ENCODE measurements around the gene LRRC8E.
A peak's percentile ranks its signal among the peaks of the same experiment; 100 is the strongest.

LRRC8E gene

DNA sequence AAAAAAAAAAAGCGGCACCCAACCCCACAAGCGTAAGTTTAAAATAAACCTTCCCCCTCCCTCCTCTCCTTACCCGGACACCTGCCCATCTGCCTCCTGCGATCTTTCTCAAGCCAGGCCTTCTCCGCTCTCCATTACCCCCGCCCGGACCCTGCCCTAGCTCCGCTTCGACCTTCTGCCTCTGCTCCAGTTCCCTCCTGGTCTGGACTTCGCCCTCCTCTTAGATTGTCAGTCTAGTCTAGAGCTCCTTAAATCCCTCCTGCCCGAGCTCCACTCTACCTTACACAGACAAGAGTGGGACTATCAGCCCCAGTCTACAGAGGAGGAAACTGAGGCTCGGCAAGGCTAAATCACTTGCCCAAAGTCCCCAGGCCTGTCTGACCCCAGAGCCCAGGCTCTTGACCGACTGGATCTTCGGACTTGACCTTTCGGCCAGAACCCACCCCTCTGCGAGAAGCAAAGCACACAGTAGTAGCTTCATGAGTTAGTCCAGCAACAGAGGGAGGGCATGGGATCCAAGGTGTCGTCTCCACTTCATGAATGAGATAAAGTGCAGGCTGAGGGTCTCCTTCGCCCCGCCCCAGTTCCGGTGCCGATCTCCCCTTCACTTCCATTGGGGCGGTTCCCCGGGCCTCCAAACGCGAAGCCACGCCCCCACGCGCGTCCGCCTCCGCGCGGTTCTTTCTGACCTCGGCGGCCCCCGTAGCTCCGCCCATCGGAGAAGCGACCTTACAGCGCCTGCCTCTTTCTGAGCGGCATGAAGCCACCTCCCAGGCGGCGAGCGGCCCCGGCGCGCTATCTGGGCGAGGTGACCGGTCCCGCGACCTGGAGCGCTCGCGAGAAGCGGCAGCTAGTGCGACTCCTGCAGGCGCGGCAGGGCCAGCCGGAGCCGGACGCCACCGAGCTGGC is 31.6 kb downstream of the LRRC8E start, which contains the start of gene SNAPC2:
Gene SNAPC2, plus strand, starts transcription at position 729 of the 909 bp plus-strand sequence. Its CDS starts 29 bp downstream, at position 758.
- H3K9me3 ChIP-seq (ENCODE audit: control insufficient read depth, low read length), result no peaks in the 10 kb centered on the region
- H3K4me1 ChIP-seq (ENCODE audit: control insufficient read depth, insufficient read depth, low read depth, low read length), result peaks cover 46% of the 10 kb centered on the region
- H2AFZ ChIP-seq (ENCODE audit: low read depth, low read length), result peak within 1 kb of the TSS; percentile 96
- peaks cover 18 to 38% of the 10 kb centered on the region in 2 experiments for H3K36me3 ChIP-seq (ENCODE audit: control insufficient read depth in 1 of 2, insufficient read depth in 2 of 2, low read depth in 1 of 2, low read length in 2 of 2)
- peak within 1 kb of the TSS; percentile 77 for H3K4me2 ChIP-seq (ENCODE audit: low read length, poor library complexity, severe bottlenecking)
- peak within 1 kb of the TSS; percentile 48 to 91 for H3K4ac ChIP-seq (ENCODE audit: low read depth in 1 of 2, low read length in 2 of 2)
- peak within 1 kb of the TSS; percentile 30 for H3K27ac ChIP-seq (ENCODE audit: low read length, poor library complexity, severe bottlenecking)
- DNase-seq, result peak; percentile 93
- no peak within 1 kb of the TSS for H2BK120ac ChIP-seq (ENCODE audit: low read depth, low read length)
- H2AK5ac ChIP-seq (ENCODE audit: low read length, severe bottlenecking), result peak within 1 kb of the TSS; percentile 0
- WGBS, result 19% methylated on average over 62 of the region's 62 CpGs
- peak within 1 kb of the TSS; percentile 7 for H4K8ac ChIP-seq (ENCODE audit: low read length)
- H3K79me1 ChIP-seq (replicated peaks; ENCODE audit: low read length, poor library complexity, severe bottlenecking), result peaks cover 9% of the 10 kb centered on the region
- peak within 1 kb of the TSS; percentile 66 for H4K91ac ChIP-seq (ENCODE audit: low read length)
- H3K4me3 ChIP-seq (ENCODE audit: insufficient read depth in 1 of 2, low read depth in 1 of 2, low read length in 2 of 2), result peak within 1 kb of the TSS; percentile 81 to 94
- H3K9ac ChIP-seq (ENCODE audit: low read length), result peak within 1 kb of the TSS; percentile 84
- H3K27me3 ChIP-seq (ENCODE audit: control insufficient read depth in 1 of 2, insufficient read depth in 1 of 2, low read length in 2 of 2), result peaks cover 17 to 26% of the 10 kb centered on the region in 2 experiments
- peak within 1 kb of the TSS; percentile 95 for H2BK15ac ChIP-seq (ENCODE audit: low read depth, poor library complexity, severe bottlenecking)
- no peak within 1 kb of the TSS for H3K23ac ChIP-seq (ENCODE audit: low read length in 2 of 2)
- H2BK5ac ChIP-seq (ENCODE audit: low read depth, low read length, poor library complexity, severe bottlenecking), result peak within 1 kb of the TSS; percentile 54
- peak within 1 kb of the TSS in 1 of 2 experiments; percentile 79 for H3K14ac ChIP-seq (ENCODE audit: low read length in 2 of 2)
- peak within 1 kb of the TSS; percentile 26 to 80 for H3K18ac ChIP-seq (ENCODE audit: low read depth in 1 of 2, low read length in 2 of 2)
- peak within 1 kb of the TSS in 1 of 2 experiments; percentile 0 for H2BK12ac ChIP-seq (ENCODE audit: low read length in 2 of 2)

DNA sequence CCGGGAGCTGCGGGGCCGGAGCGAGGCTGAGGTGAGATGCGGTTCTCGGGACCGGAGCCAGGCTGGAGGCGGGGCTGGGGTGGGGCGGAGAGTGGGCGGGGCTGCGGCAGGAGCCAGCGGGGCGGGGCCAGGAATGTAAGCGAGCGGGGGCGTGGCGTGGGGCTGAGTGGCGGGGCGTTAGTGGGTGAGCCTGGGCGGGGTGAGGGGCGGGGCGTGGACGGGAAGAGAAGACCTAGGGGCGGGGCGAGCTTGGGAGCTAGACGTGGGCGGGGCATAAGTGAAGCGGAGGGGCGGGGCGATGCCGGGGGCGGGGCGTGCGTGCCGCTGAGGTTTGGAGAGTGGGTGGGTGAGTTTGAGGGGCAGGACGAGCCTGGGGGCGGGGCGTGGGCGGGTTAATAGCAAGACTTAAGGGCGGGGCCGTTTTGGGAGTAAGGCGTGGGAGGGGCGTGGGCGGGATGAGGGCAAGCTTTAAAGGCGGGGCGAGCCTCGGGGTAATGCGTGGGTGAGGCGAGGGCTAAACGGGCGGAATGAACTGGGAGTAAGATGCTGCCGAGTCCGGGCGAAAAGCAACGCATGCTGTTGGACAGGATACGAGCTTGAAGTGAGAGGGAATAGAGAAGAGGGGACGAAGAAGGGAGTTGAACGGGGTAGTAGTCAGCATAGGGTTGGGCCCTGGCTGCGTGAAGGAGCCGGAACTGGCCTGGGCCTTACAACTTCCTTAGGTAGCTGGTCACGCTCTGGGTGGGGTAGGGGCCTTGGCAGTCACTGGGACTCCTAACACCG is 32.4 kb downstream of the LRRC8E start:
- no peak overlapping the region for H2BK12ac ChIP-seq (ENCODE audit: low read length in 2 of 2)
- WGBS, result 7% methylated on average over 53 of the region's 62 CpGs
- peak overlapping the region; percentile 77 for H3K4me2 ChIP-seq (ENCODE audit: low read length, poor library complexity, severe bottlenecking)
- peak overlapping the region; percentile 84 for H3K9ac ChIP-seq (ENCODE audit: low read length)
- peak overlapping the region; percentile 85 for H2BK15ac ChIP-seq (ENCODE audit: low read depth, poor library complexity, severe bottlenecking)
- H3K9me3 ChIP-seq (ENCODE audit: control insufficient read depth, low read length), result no peaks in the 10 kb centered on the region
- no peak overlapping the region for H4K8ac ChIP-seq (ENCODE audit: low read length)
- peak overlapping the region in 1 of 2 experiments; percentile 91 for H3K4ac ChIP-seq (ENCODE audit: low read depth in 1 of 2, low read length in 2 of 2)
- no peak overlapping the region for H2BK120ac ChIP-seq (ENCODE audit: low read depth, low read length)
- peaks cover 9% of the 10 kb centered on the region for H3K79me1 ChIP-seq (replicated peaks; ENCODE audit: low read length, poor library complexity, severe bottlenecking)
- H3K27ac ChIP-seq (ENCODE audit: low read length, poor library complexity, severe bottlenecking), result peak overlapping the region; percentile 30
- peak; percentile 94 for DNase-seq
- H3K4me1 ChIP-seq (ENCODE audit: control insufficient read depth, insufficient read depth, low read depth, low read length), result peaks cover 53% of the 10 kb centered on the region
- H3K36me3 ChIP-seq (ENCODE audit: control insufficient read depth in 1 of 2, insufficient read depth in 2 of 2, low read depth in 1 of 2, low read length in 2 of 2), result peaks cover 18 to 34% of the 10 kb centered on the region in 2 experiments
- peaks cover 9 to 20% of the 10 kb centered on the region in 2 experiments for H3K27me3 ChIP-seq (ENCODE audit: control insufficient read depth in 1 of 2, insufficient read depth in 1 of 2, low read length in 2 of 2)
- no peak overlapping the region for H4K91ac ChIP-seq (ENCODE audit: low read length)
- H3K23ac ChIP-seq (ENCODE audit: low read length in 2 of 2), result no peak overlapping the region
- H3K4me3 ChIP-seq (ENCODE audit: insufficient read depth in 1 of 2, low read depth in 1 of 2, low read length in 2 of 2), result peak overlapping the region; percentile 81 to 94
- peak overlapping the region in 1 of 2 experiments; percentile 79 for H3K14ac ChIP-seq (ENCODE audit: low read length in 2 of 2)
- H3K18ac ChIP-seq (ENCODE audit: low read depth in 1 of 2, low read length in 2 of 2), result peak overlapping the region; percentile 26 to 80
- no peak overlapping the region for H2AK5ac ChIP-seq (ENCODE audit: low read length, severe bottlenecking)
- peak overlapping the region; percentile 54 for H2BK5ac ChIP-seq (ENCODE audit: low read depth, low read length, poor library complexity, severe bottlenecking)
- peak overlapping the region; percentile 96 for H2AFZ ChIP-seq (ENCODE audit: low read depth, low read length)

DNA sequence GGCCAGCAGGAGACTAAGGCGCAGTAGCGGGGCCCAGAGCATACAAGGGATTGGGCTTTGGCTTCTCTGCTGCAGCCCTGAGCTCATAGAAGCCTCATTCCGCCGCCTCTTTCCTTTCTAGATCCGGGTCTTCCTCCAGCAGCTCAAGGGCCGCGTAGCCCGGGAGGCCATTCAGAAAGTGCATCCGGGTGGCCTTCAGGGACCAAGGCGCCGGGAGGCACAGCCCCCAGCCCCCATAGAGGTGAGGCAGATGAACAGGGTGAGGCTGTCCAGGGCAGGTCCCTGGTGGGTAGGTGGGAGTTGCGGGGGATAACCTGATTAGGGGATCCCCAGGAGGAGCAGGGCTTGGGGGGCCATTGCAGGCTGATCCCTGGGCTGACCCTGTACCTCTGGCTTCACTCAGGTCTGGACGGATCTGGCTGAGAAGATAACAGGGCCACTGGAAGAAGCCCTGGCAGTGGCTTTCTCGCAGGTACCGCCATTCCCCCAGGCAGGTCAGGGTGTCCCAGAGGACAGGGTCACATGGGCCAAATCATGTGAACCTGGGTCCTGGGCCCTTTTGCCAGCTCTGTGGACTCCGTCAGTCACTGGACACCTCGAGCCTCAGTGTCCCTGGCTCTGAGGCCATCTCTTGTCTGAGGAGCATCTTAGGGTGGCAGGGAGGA is 33.1 kb downstream of the LRRC8E start:
- no peak overlapping the region for H3K27ac ChIP-seq (ENCODE audit: low read length, poor library complexity, severe bottlenecking)

More for the DNA sequence above, 33.1 kb downstream of the LRRC8E start:
- Histone ChIP-seq H3K9me3 (ENCODE audit: control insufficient read depth, low read length) (no peaks in the 10 kb centered on the region), H3K23ac (ENCODE audit: low read length in 2 of 2) (no peak overlapping the region), H2BK12ac (ENCODE audit: low read length in 2 of 2) (no peak overlapping the region), H3K9ac (ENCODE audit: low read length) (peak overlapping the region; percentile 84), H3K4me3 (ENCODE audit: insufficient read depth in 1 of 2, low read depth in 1 of 2, low read length in 2 of 2) (peak overlapping the region in 1 of 2 experiments; percentile 83), H3K79me1 (replicated peaks; ENCODE audit: low read length, poor library complexity, severe bottlenecking) (peaks cover 9% of the 10 kb centered on the region), H3K36me3 (ENCODE audit: control insufficient read depth in 1 of 2, insufficient read depth in 2 of 2, low read depth in 1 of 2, low read length in 2 of 2) (peaks cover 18 to 34% of the 10 kb centered on the region in 2 experiments), H2AK5ac (ENCODE audit: low read length, severe bottlenecking) (no peak overlapping the region), H3K4me1 (ENCODE audit: control insufficient read depth, insufficient read depth, low read depth, low read length) (peaks cover 50% of the 10 kb centered on the region), H2AFZ (ENCODE audit: low read depth, low read length) (no peak overlapping the region), H3K27me3 (ENCODE audit: control insufficient read depth in 1 of 2, insufficient read depth in 1 of 2, low read length in 2 of 2) (peaks cover 4 to 16% of the 10 kb centered on the region in 2 experiments), H2BK120ac (ENCODE audit: low read depth, low read length) (no peak overlapping the region), H2BK15ac (ENCODE audit: low read depth, poor library complexity, severe bottlenecking) (no peak overlapping the region), H3K4ac (ENCODE audit: low read depth in 1 of 2, low read length in 2 of 2) (no peak overlapping the region), H3K18ac (ENCODE audit: low read depth in 1 of 2, low read length in 2 of 2) (peak overlapping the region in 1 of 2 experiments; percentile 80), H4K91ac (ENCODE audit: low read length) (no peak overlapping the region), H4K8ac (ENCODE audit: low read length) (no peak overlapping the region), H3K4me2 (ENCODE audit: low read length, poor library complexity, severe bottlenecking) (peak overlapping the region; percentile 77), H3K14ac (ENCODE audit: low read length in 2 of 2) (no peak overlapping the region), H2BK5ac (ENCODE audit: low read depth, low read length, poor library complexity, severe bottlenecking) (no peak overlapping the region)
- WGBS, result 87% methylated on average over 15 of the region's 17 CpGs
- DNase-seq, result no peak

Measured in mesenchymal stem cell (in vitro differentiated cells and primary cell).